G401.6 (cell line): ENCODE measurements around the gene FBXO42.

ENCODE experiments used
- FAIRE-seq: peaks from 2 replicates; lab custom pipeline; 2012; peaks lifted over from hg19 to GRCh38; lab: Jason Lieb, UNC

Gene FBXO42

DNA sequence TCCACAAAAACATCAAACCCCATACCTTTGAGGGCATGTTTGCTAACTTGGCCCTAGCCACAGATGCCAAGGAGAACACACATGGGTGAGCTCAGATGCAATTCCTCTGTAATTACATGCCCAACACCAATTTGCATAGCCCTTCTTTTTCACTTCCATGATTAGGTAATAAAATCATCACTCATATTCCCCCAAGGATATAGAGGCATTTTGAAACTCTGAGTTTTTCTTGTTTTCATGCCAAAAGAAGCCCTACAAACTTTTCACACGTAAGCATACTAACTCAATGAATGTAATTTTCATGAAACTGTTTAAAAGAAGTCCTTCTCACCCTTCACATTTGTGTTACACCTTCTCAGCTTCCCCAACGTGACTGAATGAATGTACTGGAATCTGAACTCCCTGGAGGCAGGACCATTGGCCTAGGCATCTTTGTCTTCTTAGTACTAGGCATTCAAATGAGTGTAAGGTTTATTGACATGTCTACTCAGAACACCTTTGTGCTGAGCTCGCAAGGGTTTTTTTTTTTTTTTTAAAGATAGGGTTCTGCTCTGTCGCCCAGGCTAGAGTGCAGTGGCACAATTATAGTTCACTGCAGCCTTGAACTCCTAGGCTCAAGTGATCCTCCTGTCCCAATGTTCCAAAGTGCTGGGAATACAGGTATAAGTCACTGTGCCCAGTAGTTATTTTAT lies 31.0 kb downstream of the FBXO42 start:
- FAIRE-seq: no peak

DNA sequence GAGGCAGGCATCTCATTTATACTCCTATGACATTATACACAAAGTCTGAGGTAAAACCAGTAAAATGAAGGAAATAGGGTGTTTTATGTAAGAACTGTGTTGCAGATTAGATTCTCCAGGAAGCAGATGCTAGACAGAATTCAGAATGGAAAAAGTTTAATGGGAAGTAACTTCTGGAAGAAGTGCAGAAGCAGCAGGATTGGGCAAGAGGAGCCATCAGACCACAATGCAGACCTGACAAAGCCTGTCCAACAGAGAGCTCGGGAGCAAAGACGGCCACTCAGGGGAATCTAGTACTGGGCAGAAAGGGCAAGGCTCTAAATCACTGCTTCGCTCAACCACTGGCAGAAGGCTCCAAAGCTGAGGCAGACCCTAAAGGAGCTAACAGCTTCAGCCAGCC lies 33.7 kb downstream of the FBXO42 start:
- FAIRE-seq: no peak

DNA sequence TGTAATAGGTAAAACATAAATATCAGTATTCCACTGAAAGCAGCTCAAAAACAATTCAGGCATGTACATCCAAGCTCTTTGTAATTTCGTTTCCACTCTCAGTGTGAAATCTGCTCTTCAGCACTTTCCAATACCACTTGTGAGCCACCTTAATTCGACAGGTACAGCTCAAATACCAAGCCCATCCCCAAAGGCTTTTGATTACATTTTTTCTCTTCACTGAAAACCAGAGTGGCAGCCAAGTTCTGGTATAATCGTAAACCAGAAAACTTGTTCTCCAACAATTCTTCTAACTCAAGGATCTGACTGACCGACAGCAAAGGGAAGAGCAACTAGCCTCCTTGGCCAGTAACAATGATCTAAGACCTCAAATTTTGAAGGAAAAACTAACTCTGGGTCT lies 36.8 kb downstream of the FBXO42 start:
- FAIRE-seq: no peak

DNA sequence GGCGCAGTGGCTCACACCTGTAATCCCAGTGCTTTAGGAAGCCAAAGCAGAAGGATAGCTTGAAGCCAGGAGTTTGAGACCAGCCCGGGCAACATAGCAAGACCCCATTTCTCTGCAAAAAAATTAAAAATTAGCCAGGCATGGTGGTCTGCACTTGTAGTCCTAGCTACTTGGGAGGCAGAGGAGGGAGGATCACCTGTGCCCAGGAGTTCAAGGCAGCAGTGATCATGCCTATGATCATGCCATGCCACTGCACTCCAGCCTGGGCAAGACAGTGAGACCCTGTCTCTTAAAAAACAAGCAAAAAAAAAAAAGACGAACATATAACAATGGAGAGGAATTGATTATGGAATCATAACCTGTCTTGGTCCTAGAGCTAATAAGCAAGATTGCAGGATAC lies 45.1 kb downstream of the FBXO42 start:
- no peak for FAIRE-seq

DNA sequence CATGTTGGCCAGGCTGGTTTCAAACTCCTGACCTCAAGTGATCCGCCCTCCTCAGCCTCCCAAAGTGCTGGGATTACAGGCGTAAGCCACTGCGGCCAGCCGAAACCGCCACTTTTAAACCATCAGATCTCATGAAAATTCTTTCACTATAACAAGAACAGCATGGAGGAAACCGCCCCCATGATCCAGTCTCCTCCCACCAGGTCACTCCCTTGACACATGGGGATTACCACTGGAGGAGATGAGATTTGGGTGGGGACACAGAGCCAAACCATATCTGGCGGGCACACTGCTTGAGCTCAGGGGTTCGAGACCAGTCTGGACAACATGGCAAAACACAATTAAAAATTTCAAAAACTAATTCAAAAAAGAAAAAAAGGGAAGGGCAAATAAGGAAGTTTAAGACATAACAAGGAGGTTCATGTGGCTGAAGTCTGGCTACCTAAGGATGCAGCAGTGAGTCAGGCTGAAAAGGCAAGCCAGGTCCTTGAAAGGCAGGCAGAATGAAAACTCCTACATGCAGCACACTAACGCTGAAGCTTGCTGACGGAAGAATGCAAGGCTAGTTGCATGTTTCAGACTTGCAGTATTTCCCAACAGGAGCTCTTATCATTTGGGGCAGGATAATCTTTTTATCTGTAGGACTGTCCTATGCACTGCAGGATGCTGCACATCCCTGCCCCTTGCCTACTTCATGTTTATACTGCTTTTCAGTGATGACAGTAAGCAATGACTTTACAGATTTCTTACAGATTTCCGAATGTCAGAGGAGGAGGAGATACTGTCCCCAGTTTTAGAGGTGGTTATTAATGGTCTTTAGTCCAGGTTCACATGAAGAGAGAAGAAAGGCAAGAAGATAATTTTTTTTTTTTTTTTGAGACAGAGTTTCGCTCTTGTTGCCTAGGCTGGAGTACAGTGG lies 49.3 kb downstream of the FBXO42 start:
- FAIRE-seq: no peak

DNA sequence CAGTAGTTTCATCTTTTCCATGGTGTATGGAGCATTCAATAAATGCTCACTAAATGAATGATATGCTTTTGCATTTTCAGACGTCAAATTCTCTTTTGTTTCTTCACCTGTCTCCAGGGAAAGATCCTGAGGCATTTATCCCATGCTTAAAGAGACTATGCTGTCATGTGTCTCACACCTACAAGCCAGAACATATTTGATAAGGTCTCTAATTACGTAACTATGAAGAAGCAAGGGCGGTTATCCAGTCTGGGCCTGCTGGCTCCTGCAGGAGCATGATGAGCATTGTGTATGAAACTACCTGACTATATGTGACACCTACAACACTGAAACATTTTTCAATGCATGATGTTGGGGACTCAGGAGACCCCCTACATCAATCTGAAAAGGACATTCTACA lies 51.8 kb downstream of the FBXO42 start:
- no peak for FAIRE-seq

DNA sequence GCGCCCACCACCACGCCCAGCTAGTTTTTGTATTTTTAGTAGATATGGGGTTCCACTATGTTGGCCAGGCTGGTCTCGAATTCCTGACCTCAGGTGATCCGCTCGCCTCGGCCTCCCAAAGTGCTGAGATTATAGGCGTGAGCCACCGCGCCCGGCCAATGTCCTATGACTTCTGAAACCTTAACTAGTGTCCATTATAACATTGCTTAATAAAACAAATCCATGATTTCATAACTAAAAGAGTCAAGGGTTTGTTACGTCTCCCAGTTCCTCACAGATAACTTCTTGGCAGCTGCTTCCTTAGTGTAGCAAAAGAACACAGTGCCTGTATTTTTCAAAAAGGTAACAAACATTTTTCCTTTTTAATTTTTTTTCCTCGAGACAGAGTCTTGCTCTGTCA lies 53.6 kb downstream of the FBXO42 start:
- FAIRE-seq: no peak

DNA sequence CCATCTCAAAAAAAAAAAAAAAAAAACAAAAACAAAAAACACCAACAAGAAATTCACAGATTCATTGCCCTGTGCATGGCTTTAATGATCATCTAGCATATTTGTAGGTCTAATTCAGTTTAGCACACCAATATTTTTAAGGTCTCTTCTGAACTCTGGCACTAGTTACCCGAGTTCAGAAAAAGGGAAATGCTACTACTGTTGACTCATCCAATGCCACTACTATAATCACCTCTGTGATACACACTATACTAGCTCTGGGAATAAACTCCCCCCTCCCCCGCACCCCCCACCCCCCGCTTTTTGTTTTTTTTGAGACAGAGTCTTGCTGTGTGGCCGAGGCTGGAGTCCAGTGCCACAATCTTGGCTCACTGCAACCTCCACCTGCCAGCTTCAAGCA lies 55.6 kb downstream of the FBXO42 start:
- no peak for FAIRE-seq

DNA sequence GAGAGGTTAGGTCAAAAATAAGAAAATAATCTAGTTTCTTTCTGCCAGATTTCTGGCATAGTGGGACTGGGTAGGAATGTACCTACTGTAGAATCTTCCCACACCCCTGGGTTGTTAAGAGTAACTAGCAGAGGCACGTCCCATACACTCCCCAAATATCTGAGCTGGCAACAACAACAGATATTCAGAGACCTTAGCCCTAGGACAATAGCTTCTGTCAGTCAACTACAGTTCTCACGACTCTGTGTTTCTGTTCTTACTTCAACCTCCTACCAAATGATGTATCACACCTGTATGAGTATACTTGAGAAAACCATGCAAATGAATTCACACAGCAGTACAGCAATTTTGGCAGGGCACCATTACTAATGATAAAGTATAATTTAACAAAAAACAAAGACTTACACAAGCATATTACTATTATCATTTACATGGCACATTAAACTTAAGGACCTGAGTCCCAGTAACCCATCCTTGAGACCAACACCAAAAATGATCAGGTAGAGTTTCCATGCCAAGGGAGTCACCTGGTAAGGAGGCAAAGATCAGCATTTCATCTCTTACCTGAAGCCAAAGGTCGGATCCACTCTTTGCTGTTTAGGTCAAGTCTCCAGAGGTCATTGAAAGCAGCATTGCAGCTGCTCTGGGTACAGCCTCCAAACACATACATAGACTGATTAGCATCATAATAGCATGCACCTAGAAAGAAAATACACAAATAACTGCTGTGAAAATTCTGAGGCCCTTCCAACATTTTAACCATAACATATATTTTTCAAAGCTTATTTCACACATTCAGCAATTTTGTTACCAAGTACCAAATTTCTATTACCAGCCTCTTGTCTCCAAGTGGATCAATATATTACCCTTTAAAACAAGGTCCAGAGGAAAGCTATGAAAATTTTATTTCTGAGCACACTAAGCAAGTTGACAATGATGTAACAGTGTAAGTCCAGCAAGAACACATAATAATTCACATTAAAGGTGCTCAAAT lies 57.8 kb downstream of the FBXO42 start:
- FAIRE-seq: no peak

DNA sequence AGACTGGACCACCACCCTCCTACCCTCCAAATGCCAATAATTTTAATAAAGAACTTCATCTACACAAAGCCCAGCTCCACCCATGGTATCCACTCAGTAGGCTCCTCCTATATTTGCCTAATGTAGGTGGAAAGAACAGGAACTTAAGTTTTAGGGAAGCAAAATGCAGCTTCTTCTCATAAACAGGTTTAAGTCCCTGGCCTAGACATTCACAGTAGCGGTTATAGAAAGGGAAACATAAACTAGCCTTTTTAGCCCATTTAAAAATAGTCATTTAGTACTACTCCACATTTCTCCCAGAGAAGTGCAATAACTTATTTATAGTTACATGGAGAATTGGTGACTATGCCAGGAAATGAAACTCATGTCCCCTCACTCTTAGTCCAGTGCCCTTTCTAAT lies 58.7 kb downstream of the FBXO42 start:
- no peak for FAIRE-seq

DNA sequence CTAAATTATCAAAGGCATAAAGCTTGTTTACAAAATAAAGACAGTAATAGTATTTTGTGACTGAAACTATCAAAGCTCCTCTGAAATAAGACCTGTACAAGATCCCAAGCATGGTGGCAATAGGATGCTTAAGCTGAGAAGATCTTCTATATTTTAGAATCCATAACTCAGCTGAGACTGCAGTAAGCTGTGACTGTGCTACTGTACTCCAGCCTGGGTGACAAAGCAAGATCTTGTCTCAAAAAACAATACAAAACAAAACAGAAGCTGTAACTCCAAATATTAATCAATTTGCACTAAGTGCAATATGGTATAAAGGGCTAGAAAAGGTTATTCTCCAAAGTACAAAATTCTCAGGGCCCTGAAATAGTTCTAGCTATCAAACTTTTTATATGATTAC lies 59.5 kb downstream of the FBXO42 start:
- FAIRE-seq: no peak

DNA sequence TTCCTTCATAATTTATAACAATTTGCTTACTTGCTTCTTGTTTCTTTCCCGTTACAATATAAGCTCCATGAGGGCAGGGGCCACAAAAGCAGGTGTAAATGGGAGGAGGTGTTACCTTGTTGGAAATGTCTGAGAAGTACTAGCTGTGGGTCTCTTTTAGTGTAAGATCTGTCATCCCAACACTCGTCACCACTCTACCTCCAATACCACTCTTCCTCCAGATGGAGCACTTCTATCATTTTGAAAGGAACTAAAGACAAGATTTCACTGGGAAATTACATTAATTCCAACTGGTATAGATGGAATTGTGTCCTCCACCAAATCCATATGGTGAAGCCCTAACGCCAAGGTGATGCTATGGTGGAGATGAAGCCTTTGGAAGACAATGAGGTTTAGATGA lies 62.3 kb downstream of the FBXO42 start:
- no peak for FAIRE-seq

DNA sequence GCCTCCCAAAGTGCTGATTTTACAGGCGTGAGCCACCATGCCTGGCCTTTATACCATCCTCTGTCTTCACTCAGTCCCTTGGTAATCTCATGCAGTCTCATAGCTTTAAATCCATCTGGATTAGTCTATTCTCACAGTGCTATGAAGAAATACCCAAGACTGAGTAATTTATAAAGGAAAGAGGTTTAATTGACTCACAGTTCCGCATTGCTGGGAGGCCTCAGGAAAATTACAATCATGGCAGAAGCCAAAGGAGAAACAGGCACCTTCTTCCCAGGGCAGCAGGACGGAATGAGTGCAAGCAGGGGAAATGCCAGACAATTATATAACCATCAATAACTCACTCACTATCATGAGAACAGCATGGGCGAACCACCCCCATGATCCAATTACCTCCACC lies 66.2 kb downstream of the FBXO42 start:
- FAIRE-seq: no peak

DNA sequence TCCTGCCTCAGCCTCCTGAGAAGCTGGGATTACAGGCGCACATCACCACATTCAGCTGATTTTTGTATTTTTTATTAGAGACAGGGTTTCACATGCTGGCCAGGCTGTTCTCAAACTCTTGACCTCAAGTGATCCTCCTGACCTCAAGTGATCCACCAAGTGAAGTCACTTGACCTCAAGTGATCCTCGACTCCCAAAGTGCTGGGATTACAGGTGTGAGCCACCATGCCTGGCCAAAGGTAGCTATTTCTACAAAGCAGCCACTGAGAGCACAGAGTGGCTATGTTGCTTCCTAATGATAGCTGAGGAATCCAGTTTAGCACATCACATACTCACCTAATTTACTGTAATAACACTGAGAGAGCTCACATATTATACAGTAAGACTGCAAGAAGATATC lies 70.5 kb downstream of the FBXO42 start:
- FAIRE-seq: no peak

DNA sequence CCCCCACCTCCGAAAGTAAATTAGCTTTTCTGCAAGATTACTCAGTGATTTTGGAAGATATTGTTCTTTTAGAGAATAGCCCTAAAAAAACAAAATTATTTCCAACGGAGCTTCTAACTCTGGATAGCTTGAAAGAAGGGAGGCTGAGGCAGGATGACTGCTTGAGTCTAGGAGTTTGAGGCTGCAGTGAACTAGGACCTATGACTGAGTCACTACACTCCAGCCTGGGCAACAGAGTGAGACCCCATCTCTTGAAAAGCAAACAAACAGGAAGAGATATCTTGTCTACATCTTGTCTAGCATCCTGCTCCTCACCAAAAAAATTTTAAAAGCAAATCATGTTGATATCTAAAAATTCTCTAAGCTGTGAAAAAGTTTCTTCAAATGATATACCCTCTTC lies 73.1 kb downstream of the FBXO42 start:
- no peak for FAIRE-seq

DNA sequence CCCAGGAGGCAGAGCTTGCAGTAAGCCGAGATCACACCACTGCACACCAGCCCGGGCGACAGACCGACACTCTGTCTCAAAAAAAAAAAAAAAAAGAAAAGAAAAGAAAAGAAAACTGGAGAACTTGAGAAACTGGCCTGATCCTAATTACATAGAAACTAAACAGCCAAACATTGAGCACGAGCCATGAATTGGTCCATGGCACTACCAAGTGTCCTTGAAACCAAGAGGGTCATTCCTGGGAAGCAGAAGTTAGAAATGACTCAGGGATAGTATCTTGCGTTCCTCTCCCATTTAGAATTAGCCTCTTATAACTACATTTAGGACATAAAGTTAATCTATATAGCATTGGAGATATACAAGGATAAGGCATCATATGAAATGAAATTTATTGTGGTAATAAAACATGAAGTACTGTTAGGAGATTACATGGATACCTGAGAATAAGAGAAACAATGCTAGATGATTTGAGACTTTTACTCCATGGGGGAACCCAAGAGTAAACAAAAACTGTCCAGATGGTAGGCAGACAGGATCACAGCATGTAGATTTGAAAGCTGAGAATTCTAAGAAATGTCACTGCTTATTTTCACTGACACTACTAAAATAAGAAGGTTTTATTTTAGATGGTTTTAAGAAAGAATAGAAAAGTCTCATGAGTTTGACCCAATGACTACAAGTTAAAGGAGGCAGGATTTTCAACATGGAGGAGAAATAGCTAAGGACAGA lies 75.8 kb downstream of the FBXO42 start:
- FAIRE-seq: no peak

DNA sequence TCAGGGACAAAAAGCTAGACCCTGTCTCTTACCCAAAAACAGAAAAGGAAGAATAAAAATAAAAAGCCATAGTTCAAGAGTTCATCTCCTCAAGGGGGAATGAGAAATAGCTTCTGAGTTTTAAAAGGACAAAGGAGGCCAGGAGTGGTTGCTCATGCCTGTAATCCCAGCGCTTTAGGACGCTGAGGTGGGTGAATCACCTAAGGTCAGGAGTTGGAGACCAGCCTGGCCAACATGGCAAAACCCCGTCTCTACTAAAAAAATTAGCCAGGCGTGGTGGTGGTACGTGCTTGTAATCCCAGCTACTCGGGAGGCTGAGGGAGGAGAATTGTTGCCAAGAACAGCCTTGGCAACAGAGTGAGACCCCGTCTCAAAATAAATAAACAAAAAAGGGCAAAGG lies 76.7 kb downstream of the FBXO42 start:
- FAIRE-seq: no peak

DNA sequence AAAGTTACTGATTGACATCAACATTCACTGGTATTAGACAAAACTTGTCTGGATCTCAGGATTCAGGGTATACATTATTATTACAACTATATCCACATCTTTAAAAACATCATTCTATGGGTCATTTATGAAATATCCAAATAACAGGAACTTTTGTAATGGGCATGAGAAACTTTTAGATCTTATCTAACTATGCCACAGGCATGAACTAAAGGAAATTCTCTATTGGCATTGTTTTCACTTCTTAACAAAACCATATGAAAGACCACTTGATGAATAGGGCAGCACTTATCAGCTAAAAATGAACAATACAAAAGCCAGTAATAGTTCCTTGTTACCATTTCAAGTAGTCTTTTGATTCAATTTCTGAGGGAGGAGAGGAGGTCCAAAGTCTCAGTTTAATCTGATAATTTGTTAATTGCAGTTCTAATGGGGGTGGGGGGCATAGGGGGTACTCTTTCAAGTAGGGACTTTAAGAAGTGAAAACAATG lies 84.5 kb downstream of the FBXO42 start:
- FAIRE-seq: no peak

DNA sequence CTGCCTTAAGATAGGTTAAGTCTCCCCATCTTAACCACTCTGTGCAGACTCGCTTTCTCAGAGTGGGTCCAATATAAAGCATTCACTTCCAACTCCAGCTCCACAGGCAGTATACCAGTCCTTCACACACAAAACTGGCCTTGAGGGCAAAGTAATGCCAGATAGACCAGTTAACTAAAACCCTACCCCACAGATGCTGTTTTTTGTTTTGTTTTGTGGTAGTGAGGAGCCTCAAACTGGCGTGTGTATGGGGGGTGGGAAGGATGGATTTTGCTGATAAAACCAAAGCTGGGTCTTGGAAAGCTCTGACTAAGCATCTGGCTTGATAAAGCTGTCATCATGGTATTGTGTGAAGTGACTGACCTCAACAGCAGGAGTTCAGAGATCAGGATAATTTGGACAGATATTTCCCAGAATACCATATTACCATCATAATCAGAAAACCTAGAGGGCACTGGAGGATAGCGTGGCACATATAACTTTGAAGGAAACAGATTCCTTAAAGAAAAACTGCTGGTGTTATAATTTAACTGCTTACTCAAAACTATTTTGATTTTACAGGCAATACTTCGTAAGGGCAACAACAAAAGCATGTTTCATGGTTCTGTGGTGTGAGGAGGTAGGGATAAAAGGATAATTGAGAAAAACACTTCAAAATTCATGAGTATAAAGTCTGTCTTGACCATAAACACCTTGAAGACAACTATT lies 85.7 kb downstream of the FBXO42 start:
- FAIRE-seq: no peak

DNA sequence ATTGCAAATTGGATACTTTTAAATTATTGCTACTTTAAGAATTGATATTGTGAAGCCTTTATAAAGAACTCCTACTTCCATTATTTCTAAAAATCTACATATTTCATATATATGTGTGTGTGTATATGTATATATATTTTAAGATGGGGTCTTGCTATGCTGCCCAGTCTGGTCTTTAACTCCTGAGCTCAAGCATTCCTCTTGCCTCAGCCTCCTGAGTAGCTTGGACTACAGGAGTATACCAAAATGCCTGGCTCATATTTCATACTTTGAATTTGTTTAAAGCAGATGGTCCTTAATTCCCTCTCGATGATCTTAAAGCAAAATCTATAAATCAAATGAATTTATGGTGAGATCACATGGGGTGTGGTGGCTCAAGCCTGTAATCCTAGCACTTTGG lies 90.2 kb downstream of the FBXO42 start:
- FAIRE-seq: no peak

DNA sequence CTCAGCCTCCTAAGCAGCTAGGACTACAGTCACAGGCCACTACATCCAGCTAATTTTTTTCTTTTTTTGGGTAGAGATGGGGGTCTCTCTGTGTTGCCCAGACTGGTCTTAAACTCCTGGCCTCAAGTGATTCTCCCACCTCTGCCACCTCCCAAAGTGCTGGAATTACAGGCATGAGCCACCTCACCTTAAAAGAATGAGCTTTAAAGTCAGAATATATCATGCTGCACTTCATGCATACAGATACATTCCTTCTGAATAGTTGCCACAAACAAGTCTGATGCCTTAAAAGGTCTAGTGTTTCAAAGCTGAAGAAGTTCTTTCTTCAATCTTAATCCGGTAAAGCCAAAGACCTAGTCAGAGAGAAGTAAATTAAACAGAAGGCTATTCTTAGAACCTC lies 91.5 kb downstream of the FBXO42 start:
- FAIRE-seq: peak; percentile 91
